ENCODE measurements around the gene ARFGEF3.
A peak's percentile ranks its signal among the peaks of the same experiment; 100 is the strongest.
"Not testable (repeated sequence)": the region's sequence is repeated elsewhere in the genome, so short reads cannot be mapped to it uniquely, and the experiment has no call there.

ARFGEF3 gene

DNA sequence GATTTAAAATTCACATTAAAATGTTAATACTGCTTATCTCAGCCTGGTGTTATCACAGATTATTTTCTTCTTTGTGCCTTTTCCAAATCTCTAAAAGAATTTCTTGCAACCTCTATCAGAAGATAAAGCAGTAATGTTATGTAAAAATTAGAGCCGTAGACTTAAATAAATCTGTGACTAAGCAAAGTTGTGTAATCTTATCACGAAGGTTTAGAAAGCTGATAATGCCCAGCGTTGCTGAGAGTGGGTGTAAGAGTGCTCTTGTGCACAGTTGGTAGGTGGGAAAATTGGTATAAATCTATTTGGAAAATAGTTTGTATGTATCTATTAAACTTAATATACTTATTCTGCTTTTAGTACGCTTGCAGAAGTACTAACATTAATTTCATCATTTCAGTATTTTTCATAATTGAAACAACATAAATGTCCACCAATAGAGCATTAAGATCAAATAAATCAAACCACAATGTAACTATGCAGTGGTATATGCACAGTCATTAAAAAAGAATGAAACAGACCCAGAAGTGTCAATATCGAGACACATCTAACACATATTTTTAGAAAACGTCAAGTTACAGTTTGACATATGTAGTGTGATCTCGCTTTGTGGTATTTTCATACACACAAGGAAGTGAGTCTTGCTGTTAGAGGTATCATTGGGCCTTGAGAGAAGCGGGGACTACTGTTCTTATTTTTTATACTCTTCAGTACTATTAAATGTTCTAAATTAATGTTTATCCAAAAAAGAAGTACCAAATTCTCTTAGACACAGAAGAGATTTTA, 111.0 kb downstream of the ARFGEF3 start:
- DNase-seq (ENCODE audit: low read depth in 1 of 2, low spot score in 1 of 2), result no peak

DNA sequence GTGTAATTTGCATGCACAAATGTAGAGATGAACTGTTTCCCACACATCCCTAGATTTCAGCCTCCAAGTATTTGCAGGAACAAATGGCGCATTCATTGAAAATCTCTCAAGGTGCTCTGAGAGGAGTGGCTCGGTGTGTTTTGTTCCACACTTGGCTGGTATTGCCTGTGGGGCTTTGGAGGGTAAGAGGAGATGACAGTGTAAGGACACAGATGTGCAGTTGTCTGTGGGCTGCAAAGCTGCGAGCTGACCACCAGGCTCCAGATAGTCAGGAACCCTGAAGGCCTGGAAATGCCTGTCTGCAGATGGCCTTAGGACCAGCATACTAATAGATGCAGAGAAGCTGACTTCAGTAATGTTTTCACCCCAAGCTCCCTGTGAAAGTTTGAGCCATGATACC, 114.2 kb downstream of the ARFGEF3 start:
- DNase-seq (ENCODE audit: low read depth in 1 of 2, low spot score in 1 of 2), result no peak

DNA sequence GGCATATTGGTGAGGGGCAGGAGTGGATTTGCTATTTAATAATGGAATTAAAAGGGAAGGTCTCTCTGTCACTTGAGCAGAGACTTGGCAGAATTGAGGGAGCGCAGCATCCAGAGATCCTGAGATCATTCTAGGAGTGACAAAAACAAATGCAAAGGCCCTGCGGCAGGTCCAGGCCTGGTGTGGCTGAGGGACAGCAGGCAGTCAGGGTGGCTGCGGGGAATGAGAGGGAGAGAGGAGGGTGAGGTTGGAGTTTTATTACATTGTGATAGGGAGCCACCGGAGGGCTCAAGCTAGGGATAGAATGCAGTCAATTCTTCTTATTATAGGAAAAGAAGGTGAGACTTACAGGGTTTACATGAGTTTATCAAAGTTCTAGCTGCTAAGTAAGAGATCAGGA, 116.1 kb downstream of the ARFGEF3 start:
- DNase-seq (ENCODE audit: low read depth in 1 of 2, low spot score in 1 of 2), result no peak

DNA sequence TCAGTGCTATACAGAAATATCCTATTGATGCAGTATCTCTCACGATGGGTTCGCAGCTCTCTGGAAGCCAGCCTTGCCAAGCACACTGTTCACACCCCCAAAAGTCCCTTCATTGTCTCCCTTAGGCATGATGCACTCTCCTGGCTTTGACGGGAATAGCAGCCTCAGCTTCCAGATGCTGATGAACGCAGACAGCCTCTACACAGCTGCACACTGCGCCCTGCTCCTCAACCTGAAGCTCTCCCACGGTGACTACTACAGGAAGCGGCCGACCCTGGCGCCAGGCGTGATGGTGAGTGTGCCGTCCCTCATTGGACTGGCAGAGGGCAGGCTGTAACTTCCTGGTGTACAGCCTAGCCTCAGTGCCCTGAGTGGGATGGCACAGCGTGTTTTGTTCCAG, 116.6 kb downstream of the ARFGEF3 start:
- no peak for DNase-seq (ENCODE audit: low read depth in 1 of 2, low spot score in 1 of 2)

DNA sequence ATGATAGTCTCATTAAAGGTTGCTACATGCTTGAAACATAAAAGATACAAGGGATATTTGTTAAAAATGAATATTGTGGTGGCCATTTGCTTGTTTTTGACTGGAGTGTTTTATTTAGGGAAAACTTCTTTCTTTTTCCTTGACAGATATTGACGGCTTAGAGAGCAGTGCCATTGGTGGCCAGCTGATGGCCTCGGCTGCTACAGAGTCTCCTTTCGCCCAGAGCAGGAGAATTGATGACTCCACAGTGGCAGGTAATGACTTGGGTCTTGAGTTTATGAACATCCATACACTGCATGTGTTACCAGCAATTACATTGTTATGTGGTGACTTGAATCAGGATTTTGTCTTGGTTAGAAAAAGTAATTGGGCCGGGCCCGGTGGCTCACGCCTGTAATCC, 124.1 kb downstream of the ARFGEF3 start:
- DNase-seq (ENCODE audit: low read depth in 1 of 2, low spot score in 1 of 2), result no peak

DNA sequence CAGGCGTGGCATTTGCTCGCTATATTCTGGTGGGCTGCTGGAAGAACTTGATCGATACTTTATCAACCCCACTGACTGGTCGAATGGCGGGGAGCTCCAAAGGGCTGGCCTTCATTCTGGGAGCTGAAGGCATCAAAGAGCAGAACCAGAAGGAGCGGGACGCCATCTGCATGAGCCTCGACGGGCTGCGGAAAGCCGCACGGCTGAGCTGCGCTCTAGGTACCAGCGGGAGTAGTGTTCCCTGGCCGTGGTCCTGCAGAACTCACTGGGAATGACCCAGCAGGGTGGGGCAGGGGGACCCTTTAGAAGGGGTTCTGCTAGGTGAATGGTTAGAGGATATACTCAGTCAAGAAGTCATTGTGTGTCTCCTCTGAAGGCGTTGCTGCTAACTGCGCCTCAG, 125.0 kb downstream of the ARFGEF3 start:
- DNase-seq (ENCODE audit: low read depth in 1 of 2, low spot score in 1 of 2), result no peak

DNA sequence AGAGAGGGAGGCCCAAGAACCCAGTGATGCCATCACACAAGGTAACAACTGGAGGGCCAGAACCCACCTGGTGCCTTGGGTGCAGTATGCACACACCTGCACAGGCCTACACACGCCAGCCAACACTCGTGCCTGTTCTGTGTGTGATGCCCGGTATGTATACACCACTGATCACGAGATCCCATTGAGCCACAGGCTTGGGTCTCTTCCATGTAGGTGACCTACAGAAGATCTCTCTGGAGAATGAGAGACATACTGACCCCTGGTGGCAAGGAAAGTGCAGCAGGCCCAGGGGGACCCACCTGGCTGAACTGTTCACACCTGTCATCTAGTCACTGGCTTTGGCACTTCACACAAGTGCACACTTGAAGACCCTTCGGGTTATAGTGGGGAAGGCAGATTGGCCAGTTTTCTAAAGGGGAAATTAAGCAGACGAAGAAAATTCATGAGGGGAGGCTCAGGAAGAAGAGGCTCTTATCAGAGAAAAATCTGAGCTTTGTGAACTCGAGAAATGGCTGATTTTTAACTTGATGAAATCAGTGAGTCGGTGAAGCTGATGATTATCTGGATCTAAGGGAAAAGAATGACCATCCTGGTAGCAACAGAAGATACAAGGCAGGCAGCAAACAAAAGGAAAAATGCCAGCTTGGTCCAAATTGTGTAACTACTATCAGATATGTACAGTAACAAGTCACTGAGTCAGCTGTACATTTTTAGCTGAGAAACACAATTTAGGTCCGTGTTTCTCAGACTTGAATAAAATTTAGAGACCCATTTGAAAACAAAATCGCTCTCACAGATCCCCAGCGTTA, 125.6 kb downstream of the ARFGEF3 start:
- peak; percentile 7 to 25 for DNase-seq (ENCODE audit: low read depth in 1 of 2, low spot score in 1 of 2)

DNA sequence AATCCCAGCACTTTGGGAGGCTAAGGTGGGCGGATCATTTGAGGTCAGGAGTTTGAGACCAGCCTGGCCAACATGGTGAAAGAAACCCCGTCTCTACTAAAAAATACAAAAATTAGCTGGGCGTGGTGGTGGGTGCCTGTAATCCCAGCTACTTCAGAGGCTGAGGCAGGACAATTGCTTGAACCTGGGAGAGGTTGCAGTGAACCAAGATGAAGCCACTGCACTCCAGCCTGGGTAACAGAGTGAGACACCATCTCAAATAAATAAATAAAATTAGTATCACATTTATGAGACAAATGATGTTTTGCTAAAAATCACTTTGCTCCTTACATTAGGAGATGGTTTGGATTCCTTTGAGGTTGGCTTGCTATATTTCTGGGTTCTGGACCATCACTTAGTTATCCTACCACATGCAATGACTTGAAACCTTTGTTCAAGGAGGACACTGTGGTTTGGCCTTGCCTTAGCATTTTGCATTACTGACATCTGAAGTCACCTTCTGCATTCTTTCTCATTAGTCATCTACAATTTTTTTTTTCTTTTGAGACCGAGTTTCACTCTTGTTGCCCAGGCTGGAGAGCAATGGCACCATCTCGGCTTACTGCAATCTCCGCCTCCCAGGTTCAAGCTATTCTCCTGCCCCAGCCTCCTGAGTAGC, 126.8 kb downstream of the ARFGEF3 start:
- not testable (repeated sequence) for DNase-seq (ENCODE audit: low read depth in 1 of 2, low spot score in 1 of 2)

DNA sequence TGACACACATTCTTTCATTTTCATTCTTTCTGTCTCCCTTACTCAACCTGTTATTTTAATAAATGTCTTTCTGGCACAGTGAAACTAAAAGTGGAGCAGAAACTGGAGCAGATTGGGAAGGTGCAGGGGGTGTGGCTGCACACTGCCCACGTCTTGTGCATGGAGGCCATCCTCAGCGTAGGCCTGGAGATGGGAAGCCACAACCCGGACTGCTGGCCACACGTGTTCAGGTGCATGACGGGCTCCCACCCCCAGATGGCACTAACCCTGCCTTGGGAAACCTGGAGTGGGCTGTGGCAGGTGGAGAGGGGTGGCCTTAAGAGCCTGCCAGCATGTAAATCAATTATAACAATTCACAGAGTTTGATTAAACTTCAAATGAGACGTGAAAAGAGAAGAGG, 128.0 kb downstream of the ARFGEF3 start:
- DNase-seq (ENCODE audit: low read depth in 1 of 2, low spot score in 1 of 2), result no peak

DNA sequence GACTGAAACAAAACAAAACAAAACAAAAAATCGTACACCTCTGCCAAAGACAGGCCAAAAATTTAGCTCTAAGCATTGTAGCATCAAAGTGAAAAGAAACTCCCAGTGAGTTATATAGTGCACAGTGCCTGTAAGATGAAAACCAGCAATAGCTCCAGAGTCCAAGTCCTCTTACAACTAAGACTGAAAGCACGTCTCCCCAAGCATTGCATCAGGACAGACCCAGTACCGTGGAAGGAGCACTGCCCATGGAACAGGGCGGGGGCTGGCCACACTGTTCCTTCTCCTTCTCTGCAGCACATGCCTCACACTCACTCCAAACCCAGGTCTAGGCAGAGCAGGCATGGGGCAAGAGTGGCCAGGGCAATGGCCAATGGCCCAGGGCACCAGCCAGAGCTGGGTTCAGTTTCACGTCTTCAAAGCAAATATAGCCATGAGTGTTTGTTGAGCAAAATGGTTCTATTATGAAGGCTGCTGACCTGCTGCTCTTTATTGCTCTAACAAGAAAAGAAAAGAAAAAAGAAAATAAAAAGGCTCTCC, 128.8 kb downstream of the ARFGEF3 start:
- DNase-seq (ENCODE audit: low read depth in 1 of 2, low spot score in 1 of 2), result no peak

DNA sequence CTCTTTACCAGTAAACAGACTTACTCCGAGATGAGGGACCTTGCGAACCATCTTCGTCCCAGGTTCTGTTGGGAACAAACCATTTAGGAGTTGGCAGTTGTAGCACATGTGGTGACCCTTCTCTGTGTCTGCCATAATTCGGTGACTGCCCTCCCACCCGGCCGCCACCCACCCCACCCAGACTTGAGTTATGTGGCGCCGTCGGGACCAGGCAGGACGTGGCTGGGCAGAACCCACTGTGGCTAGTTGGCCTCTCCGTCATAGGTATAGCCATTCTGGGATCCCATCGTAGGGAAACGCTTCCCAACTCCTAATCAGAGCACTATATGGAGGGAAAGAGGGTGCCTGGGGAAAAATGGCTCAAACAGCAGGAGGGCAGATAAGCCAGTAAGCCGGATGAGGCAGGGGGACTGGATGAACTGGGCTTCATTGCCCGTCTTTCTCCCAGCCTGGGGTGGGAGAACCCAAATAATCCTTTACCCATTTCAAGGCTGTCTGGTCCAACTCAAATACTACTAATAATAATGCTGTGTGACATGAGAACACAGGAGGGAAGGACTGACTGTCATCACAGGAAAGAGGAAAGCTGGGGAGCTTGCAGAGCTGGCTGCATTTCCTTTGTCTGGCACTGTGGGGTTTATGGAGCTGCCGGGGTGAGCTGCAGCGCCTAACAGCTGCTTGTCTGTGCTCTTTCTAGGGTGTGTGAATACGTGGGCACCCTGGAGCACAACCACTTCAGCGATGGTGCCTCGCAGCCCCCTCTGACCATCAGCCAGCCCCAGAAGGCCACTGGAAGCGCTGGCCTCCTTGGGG, 129.5 kb downstream of the ARFGEF3 start:
- DNase-seq (ENCODE audit: low read depth in 1 of 2, low spot score in 1 of 2), result no peak

DNA sequence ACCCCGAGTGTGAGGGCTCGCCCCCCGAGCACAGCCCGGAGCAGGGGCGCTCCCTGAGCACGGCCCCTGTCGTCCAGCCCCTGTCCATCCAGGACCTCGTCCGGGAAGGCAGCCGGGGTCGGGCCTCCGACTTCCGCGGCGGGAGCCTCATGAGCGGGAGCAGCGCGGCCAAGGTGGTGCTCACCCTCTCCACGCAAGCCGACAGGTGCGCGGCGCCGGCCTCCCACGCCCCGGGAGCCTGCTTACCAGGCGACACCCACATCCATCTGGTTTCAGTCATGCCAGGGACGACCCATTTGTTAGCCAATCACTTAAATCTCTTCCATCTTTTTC, 130.1 kb downstream of the ARFGEF3 start:
- no peak for DNase-seq (ENCODE audit: low read depth in 1 of 2, low spot score in 1 of 2)

DNA sequence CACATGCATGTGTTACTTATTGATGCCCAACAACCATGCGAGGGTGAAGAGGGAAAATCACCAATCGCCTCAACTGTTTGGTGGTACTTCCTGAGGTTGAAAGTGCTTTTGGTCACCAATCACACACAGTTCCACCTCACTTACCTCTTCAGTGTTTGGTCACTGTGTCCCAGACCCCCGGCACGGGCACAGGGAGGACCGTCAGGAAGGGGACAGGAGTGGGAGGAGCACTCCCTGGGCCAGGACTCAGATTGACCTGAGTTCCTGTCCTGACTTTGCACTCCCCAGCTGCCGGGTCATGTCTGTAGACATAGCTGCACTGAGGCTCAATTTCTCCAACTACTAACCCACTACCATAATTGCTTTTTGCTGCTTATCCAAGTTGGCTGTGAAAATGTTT, 130.7 kb downstream of the ARFGEF3 start:
- DNase-seq (ENCODE audit: low read depth in 1 of 2, low spot score in 1 of 2), result no peak

DNA sequence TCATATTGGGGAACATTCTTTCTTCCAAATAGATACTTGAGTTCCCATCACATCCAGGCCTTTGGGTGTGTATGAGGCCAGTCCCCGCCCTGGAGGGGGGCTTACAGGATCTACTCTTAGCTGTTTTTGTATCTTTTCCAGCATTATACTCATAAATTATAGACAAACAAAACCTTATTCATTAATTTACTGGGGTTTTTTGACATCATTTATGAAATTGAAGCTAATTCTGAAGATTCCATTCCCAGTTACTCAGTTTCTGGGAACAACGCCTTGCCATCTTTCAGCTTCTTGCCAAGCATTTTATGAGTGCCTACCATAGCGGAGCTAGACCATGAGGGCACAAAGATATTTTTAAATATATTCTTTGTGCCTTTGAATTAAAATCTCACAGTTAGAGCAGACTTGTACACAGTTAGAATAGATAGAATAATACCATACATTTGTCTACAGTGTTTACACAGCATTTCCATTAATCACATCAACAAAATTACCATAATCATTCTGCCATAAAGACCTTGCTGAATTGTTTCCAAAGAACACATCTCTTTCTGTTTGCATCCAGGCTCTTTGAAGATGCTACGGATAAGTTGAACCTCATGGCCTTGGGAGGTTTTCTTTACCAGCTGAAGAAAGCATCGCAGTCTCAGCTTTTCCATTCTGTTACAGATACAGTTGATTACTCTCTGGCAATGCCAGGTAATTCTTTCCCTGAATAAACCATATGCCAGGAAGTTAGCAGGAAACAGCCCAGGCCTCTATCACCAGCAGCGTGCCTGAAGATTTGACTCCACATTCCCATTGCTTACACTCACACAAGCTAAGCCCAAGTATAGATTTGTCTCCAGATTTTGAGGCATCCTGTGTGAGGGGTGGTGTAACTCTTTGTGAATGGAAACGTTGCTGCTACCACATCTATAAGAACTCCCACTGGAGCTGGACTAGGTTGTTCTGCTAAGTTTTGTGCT, 132.0 kb downstream of the ARFGEF3 start:
- no peak for DNase-seq (ENCODE audit: low read depth in 1 of 2, low spot score in 1 of 2)

DNA sequence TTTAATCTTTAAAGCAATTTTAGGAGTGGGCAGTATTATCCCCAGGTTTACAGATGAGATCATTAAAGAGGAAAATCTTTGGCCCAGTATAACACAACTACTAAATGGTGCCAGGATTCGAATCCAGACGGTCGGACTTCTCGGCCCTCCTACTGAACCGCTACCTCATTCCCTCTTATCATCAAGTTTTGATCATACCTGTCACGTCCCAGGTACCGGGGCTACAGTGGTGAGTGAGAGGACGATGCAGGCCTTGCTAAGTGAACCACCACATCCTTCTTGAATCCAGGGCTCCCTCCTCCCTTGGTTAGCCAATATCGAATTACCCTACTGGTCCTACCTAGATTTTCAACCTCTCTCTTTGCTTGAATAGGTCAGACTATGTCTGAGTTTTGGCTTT, 134.6 kb downstream of the ARFGEF3 start:
- DNase-seq (ENCODE audit: low read depth in 1 of 2, low spot score in 1 of 2), result no peak

DNA sequence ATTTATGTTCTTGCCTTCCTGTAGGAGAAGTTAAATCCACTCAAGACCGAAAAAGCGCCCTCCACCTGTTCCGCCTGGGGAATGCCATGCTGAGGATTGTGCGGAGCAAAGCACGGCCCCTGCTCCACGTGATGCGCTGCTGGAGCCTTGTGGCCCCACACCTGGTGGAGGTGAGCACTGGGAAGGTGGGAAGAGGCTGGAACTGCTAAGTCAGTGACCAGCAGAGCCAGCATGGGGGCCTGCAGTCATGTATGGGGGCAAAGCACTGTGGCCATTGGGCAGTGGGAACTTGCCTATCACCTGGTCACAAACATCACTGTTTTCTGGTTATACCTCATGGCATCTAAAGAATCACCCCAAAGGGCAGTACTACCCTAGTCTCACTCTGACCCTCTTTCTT, 135.0 kb downstream of the ARFGEF3 start:
- DNase-seq (ENCODE audit: low read depth in 1 of 2, low spot score in 1 of 2), result no peak

DNA sequence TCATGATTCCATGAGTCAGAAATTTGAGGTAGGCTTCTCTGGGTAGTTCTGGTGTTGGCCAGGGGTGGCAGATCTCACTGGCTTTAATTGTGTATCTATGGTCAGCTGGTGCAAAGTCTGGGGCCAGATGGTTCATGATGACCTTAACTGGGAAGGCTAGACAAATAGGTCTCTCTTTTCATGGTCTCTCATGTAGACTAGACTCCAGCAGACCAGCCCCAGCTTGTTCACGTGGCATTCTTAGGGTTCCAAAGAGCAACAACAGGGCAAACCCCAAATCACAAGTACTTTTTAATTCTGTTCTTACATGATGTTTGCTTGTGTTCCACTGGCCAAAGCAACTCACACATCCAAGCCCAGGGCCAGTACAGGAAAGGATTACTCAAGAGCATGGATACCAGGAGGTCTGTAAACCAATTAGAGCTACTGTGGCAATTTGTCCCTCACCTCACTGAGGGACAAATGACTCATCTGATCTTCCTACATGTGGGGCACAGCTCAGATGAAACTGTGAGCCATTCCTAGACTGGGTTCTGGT, 136.1 kb downstream of the ARFGEF3 start:
- DNase-seq (ENCODE audit: low read depth in 1 of 2, low spot score in 1 of 2), result no peak

DNA sequence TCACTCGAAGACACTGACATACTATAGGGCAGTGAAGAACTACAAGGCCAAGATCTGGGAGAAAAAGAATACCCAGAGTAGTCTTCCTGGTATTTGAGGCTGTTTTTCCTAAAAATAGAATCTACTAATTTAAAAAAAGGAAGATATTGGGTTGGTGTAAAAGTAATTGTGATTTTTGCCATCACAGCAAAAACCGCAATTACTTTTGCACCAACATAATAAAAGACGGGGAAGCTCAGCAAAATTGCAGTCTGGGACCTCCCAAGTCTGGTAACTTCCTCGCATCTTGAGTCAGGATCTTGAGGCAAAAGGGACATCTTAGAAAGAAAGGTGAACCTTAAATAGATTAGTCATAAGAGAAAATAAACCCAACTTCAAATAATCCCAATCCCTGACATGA, 138.7 kb downstream of the ARFGEF3 start:
- DNase-seq (ENCODE audit: low read depth in 1 of 2, low spot score in 1 of 2), result no peak

DNA sequence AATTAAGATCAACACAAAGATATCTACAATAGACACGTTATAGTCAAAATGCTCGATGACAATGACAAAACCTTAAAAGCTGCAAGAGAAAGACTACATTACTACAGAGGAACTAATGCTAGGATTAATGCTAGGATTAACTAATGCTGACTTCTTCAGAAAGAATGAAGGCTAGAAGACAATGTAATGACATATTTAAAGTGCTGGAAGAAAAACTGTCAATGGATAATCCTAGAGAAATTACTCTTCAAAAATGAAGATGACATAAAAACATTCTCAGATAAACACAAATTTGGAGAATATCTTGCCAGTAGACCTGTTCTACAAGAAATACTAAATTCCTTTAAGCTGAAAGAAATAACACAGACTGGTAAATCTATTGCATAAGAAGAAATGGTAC, 140.8 kb downstream of the ARFGEF3 start:
- no peak for DNase-seq (ENCODE audit: low read depth in 1 of 2, low spot score in 1 of 2)

DNA sequence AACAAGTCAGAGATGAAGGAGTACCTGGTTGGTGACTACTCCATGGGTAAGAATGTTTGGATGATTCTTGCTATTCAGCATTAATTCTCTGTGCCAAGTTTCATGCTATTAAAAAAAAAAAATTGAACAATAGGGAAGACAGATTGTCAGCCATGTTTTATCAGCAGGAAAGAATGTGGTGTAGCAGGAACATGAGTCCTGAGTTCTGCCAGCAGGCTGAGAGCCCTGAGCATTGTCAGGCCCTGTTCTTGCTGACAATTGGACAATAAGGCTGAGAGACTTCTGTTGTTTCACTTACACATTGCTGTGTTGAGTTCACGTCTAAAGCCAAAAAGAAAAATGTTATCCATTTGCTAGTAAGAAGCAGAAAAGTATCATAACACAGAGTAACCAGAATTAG, 145.6 kb downstream of the ARFGEF3 start:
- no peak for DNase-seq (ENCODE audit: low read depth in 1 of 2, low spot score in 1 of 2)

Measured in activated CD4-positive, alpha-beta T cell treated with anti-CD3 and anti-CD28 coated beads, Interleukin-2, amount 50 U/mL, for 24 hours (primary cell).